ENCODE results near the gene CEP63. TPM values are rescaled to one million over a fixed set of nuclear protein-coding genes. Genes with fewer than 3 reads are reported as not detected.
A peak's percentile ranks its signal among the peaks of the same experiment; 100 is the strongest.

CEP63 gene
- total RNA-seq = 10 to 100 TPM; 23.1 to 23.8 TPM
- long read RNA-seq, donor 1, partial matches to known transcripts = 3 of 8 reads
- long read RNA-seq, donor 1, other reads (novel, unspliced or antisense) = 4 of 8 reads
- long read RNA-seq, donor 2, transcript CEP63-201 (12 exons, 2,056 nt) = major isoform, 8 of 76 reads
- long read RNA-seq, donor 2, partial matches to known transcripts = 42 of 76 reads
- long read RNA-seq, donor 2, other reads (novel, unspliced or antisense) = 25 of 76 reads

DNA sequence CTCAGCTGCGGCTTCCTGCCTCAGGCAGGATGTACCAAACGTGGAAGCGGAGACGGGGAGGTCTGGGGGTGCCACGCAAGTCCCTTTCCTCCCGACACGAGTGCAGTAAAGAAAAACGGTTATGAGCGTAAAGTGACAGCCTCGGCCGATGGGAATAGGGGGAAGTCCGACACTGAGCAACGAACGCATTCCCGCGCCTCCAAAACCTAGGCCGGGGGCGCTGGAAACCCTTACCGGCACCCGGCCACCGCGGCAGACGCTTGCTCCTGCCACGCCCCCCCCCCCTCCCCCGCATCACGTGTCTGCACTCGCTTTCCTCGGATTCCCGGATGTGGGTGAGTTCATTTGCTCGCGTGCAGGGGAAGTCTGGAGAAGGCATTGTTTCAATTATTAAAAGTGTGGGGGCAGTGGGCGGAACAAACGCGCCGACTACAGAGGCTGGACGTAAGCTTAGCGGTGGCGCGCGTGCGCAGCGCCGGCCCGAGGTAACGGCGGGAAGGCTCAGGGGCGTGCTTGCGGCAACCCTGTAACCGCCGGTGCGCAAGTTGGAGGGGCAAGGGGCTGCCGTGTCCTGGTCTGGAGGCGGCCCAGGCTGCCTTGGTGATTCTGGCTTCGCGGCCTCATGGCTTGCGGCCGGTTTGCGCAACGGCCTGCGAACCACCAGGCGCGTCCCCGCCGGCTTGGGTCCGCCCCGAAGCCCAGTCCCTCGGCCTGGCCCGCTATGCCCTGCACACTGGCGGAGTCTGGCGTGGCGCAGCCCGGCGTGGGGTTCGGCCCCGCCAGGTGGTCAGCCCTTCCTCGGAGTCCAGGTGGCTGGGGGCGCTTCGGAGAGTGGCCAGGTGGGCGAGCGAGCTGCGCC lies at the start of gene CEP63, which contains the start of gene ANAPC13:
TSS of gene CEP63 (plus strand) at position 340 of the 859 bp plus-strand sequence. CDS start 9,264 bp downstream, outside the sequence.
TSS of gene ANAPC13 (minus strand) at position 268 of the 859 bp plus-strand sequence. CDS start 3,081 bp downstream, outside the sequence.
- DNase-seq (ENCODE audit: low spot score) = peak; percentile 98
- intact Hi-C loops (cut with DNase I) = loop anchor here in 1 of 2 donors (10.0 kb wide), 2 partner anchors 271 to 911 kb away; partner anchors contain the start of gene CDV3

DNA sequence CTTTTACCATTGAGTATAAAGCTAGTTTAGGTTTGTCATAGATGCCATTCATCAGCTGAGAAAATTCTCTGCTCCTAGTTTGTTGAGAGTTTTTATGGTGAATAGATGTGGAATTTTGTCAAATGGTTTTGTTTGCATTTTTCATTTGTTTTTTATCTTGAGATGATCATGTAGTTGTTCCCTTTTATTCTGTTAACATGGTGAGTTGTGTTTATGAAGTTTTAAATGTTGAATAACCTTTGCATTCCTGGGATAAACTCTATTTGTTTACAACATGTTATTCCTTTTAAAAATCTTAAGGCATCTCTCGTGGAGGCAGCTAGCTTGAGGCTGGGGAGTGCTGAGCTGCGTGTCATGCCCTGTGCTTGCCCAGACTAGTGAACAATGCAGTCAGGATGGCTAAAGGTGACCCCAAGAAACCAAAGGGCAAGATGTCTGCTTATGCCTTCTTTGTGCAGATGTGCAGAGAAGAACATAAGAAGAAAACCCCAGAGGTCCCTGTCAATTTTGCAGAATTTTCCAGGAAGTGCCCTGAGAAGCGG lies 48.6 kb upstream of the CEP63 start:
- intact Hi-C loops (cut with DNase I) = no loop called here
- no peak for DNase-seq (ENCODE audit: low spot score)

DNA sequence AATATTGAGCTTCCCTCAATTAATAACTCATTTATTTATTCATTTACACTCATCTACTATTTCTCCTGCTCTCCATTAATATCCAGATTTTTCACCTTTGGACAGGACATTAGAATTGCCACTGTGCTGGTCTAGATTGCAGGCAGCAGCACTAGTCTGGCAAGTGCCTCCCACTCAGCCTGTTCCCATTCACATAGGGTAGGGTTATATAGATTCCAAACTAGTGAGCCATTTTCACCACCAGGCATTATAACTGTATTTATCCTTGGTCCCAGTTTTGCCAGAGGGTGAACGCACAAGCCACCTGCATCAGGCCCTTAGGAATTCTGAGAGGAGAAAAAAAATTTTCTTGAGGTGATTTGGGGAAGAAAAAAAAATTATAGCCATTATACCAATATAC lies 44.5 kb upstream of the CEP63 start:
- intact Hi-C loops (cut with DNase I) = no loop called here
- DNase-seq (ENCODE audit: low spot score) = no peak

DNA sequence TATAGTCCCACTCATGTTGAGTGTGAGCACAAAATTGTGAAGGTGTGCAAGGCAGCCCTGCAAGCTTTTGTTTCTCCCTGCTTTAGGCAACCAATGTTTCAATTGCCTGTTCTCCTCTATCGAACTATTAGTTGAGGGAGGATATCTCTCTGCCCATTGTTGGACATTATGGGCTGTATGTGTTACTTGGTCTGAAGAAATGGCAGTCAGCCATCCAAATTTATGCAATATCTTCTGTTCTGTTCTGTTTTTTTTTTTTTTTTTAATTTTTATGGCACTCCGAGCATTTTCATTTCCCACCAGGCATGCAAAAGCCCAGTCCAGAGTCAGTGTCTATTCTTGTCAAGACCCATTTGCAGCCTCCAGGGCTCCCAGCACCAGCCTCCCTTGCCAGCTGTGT lies 44.0 kb upstream of the CEP63 start:
- intact Hi-C loops (cut with DNase I) = no loop called here
- no peak for DNase-seq (ENCODE audit: low spot score)

DNA sequence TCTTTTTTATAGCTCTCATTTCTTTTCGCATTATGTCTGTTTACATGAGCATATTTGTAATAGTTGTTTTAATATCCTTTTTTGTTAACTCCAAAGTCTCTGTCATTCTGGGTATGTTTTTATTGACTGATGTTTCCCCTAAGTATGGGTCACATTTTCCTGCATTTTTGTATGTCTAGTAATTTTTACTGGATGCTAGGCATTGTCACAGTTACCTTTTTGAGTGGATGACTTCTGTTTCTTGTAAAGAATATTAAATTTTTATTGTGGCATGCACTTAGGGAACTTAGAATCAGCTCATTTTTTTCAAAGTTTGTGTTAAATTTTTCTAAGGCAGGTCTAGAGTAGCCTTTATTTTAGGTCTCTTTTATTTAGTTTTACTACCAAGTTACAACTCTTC lies 40.8 kb upstream of the CEP63 start:
- intact Hi-C loops (cut with DNase I) = no loop called here
- DNase-seq (ENCODE audit: low spot score) = no peak

DNA sequence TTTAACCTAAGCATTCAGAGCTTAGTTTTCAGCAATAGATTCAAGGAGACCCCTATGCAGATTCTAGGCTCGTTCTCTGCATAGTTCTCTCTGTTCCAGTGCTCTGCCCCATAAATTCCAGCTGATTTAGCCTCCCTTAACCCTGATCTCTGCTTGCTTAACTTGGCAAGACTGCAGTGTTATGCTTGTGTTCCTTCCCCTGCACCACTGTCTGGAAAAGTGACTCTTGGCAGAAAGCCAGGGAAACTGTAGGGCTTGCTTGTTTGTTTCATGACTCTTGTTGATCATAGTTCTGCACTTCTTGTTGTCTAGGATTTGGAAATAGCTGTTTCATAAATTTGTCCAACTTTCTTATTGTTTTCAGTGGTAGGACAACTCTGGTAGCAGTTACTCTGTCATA lies 40.2 kb upstream of the CEP63 start:
- DNase-seq (ENCODE audit: low spot score) = no peak
- intact Hi-C loops (cut with DNase I) = no loop called here

DNA sequence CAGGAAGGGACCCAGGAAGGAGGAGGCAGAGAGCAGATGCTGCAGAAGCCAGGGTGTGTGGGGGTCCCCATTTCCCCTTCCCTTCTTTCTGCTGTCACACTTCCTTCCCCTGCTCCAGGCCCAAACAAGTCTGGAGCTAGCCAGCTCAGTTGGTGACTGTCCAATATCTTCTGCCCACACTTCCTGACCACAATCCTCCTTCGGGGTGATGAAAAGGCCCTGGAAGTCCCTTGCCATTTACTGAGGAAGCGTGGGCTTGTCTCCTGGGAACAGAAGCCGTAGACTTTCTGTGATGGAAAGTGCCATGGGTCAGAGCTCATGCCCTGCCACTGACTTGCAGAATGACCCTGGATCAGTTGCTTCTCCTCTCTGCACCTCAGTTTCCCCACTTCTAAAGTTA lies 39.1 kb upstream of the CEP63 start:
- intact Hi-C loops (cut with DNase I) = no loop called here
- DNase-seq (ENCODE audit: low spot score) = no peak

DNA sequence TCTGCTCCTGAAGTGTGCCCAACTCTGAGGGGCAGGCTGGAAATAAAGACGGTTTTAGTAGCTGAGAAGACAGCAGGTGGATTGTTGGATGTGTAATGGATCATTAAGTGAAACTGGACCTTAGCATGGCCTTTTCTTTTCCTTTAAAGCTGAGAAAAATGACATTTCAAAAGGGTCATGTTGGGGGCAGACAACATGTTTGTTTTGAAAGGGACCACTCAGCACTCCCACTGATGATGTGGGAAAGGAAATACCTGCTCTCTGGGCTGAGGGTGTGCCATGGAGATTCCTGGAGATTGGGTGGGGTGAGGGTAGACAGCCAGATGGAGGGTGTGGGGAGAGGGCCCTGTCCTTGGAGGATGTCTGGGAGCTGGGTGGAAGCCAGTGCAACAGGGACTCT lies 38.5 kb upstream of the CEP63 start:
- no peak for DNase-seq (ENCODE audit: low spot score)
- intact Hi-C loops (cut with DNase I) = no loop called here

DNA sequence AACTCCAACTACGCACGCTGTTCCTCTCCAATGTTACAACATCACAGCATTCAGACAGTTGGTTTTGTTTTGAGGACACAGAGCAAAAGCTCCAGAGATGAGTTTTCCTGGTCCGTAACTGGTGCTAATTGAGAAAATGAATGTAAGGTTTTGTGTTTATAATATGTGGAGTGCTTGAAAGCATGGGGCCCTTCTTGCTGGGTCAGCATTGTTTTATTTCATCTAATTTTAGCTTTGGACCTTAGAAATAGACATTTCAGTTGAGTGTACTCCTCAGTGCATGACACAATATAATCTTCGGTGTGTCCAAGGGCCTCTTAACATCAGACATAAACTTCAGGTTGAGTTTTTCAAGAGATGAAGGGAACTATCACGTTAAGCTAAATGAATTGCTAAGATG lies 37.2 kb upstream of the CEP63 start:
- intact Hi-C loops (cut with DNase I) = no loop called here
- no peak for DNase-seq (ENCODE audit: low spot score)

DNA sequence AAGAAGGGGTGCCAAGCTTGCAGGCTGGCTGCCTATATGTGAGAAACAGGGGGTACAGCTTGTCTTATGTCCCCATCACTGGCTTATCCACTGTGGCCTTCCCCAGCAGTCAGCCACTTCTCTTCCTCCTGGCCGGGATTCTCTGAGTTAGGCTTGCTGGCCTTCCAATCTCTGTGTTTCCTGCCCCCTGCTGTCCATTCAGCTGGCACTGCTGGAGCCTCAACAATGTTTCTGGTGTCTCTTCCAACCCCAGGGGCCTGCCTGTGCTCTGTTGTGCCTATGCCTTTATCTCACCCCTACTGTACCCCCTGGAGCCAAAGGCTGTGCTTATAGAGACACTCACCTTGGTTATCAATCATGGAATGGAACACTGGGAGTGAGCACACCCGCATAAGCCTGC lies 36.6 kb upstream of the CEP63 start:
- DNase-seq (ENCODE audit: low spot score) = no peak
- intact Hi-C loops (cut with DNase I) = no loop called here

DNA sequence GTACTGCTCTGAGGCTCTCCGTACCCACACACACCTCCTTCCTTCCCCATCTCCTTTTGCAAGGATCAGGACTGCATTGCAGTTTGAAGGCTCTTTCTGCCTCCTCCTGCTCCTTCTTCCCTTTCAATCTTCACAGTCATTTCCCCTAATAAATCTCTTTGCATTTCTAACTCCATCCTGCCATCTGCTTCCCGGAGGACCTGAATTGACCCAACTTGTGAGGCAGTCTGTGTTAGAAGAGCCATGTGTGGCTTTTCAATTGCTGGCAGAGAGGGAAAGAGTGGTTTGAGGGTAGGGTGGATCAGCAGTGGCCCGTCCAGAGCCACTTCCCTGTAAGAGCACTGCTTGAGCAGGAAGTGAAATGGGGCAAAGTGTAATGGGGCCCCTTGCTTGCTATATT lies 35.9 kb upstream of the CEP63 start:
- intact Hi-C loops (cut with DNase I) = no loop called here
- no peak for DNase-seq (ENCODE audit: low spot score)

DNA sequence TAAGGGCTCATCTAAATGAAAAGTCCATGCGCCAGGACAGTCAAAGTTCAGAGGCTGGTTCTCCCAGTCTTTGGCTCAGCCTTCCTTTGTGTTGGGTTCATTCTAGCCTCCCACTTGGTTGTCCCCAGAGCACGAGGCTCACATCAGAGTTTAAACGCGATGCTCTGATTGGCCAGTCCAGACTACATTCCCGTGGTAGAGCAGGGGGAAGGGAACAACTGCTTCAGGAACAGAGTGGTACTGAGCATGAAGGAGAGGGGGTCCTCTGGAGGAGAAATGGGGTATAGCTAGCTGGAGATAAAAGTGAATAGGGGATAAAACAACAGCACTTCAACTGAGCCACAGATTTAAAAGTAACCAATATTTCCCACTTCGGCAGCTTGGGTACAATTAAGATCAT lies 32.2 kb upstream of the CEP63 start:
- intact Hi-C loops (cut with DNase I) = no loop called here
- no peak for DNase-seq (ENCODE audit: low spot score)

DNA sequence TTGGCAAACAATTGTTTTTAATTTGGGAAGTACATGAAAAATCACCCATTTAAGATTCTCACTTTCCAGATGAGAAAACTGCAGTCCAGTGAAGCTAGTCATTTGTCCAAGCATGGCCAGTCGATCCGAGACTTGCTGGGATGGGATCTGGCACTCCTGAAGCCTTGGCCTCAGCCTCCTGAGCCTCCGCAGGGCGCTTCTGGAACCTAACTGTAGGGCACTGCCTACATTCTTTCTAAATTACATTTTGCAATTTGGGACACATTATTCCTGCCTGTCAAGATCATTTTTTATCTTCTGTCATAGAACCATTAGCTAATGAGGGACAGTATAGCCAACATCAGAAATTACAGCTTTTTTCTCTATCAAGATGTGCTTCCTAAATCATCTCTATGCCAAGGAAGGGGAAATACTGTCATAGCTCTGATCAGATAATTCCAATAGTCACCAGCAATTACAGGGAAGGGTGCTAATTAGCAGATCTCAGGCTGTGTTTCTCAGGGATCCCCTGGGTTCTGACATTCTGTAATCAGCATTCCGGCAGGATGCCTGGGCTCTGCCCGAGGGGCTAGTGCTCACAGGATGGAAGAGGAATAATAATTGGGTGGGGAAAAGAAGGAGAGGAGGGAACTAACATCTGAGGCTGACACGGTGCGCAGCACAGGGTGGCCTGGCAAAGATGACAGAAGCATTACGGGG lies 28.3 kb upstream of the CEP63 start:
- intact Hi-C loops (cut with DNase I) = loop anchor here in 1 of 2 donors (1.0 kb wide), 1 partner anchor 13 kb away; no protein-coding TSS in a partner anchor
- DNase-seq (ENCODE audit: low spot score) = no peak

DNA sequence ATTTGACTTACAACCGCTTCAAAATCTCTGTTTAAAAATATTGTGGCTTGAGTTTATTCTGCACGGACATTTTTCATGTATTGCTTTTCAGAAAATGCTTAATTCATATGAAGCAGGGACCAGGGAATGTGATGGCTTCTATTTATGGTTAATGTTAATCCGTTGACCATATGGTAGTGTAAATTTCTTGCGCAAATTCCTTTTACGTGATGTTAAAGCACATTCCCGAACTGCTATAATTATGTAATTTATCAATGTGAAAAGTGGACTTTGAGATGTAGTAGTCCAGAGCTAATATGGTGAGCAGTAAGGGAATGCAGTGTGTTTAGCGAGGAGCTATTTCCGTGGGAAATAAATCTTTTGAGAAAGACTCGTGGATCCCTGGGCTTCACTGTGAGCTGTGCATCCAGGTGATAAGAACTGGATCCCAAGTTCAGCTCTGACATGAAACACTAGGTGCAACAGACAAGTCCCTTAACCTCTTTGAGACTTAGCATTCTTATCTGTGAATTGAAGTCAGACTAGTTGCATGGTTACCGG lies 27.4 kb upstream of the CEP63 start:
- intact Hi-C loops (cut with DNase I) = loop anchor here in 1 of 2 donors (1.0 kb wide), 1 partner anchor 14 kb away; no protein-coding TSS in a partner anchor
- no peak for DNase-seq (ENCODE audit: low spot score)

DNA sequence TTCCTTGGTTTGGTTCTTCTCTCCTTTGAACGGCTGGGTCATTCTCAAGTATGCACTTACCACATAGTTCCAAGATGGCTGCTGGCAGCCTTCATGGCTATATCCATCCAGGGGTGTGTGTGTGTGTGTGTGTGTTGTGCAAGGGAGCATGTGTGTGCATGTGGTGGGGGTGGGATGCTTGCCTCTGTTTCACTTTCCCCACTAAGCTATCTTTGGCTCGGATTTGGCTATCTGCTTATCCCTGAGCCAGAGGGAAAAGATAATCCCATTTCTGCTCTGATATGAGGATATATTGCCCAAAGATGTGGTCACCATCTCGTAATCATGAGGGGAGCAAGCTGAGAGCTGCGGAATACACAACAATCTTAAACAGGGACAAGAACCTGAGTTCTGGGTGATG lies 26.3 kb upstream of the CEP63 start:
- no peak for DNase-seq (ENCODE audit: low spot score)
- intact Hi-C loops (cut with DNase I) = no loop called here

DNA sequence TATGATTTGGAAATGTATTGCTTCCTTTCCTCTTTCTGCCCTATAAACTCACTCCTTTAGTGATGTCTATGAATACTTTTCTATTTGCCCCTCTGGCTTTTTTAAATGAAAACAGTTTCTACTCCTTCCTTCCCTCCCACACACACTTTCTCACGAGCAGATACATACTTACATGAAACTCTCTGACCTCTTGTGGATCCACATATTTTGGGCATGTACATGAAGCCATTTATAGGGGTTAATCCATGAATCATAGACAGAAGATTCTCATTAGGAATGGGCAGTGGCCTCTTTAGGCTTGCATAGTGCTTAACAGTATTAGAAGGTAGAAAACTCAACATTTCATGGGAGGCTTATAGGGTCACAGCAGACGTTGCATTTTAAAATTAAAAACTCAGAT lies 24.9 kb upstream of the CEP63 start:
- intact Hi-C loops (cut with DNase I) = loop anchor here in 1 of 2 donors (10.0 kb wide), 1 partner anchor 86 kb away; the partner anchor contains the start of gene AMOTL2
- DNase-seq (ENCODE audit: low spot score) = no peak

DNA sequence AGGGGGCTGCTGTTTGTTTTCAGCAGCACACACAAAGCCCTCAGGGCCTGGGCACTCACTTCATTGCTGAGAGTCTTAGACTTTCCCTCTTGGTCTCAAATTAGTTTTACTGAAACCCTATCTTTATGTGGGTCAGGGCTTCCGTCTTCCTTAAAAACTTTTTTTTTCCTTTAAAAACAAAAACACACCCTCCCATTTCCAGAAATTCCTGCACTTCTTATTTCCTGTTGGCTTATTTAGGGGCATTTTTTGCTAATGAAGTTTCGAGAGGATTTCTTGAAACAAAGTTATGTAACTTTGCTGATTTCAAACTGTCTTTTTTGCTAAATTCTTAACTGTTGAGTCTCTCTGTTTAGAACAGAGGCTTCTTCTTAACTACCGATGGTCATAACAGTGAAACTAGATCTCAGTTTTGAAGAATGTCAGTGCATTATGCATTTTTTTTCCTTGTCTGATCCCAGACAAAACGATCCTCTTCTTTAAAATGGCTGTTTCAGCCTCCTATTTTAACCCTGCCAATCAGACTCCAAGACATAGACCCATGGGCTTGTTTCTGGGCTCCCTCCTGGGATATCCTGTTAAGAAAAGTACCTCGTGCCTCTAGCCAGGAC lies 23.4 kb upstream of the CEP63 start:
- DNase-seq (ENCODE audit: low spot score) = no peak
- intact Hi-C loops (cut with DNase I) = loop anchor here in 1 of 2 donors (10.0 kb wide), 1 partner anchor 88 kb away; the partner anchor contains the start of gene AMOTL2

DNA sequence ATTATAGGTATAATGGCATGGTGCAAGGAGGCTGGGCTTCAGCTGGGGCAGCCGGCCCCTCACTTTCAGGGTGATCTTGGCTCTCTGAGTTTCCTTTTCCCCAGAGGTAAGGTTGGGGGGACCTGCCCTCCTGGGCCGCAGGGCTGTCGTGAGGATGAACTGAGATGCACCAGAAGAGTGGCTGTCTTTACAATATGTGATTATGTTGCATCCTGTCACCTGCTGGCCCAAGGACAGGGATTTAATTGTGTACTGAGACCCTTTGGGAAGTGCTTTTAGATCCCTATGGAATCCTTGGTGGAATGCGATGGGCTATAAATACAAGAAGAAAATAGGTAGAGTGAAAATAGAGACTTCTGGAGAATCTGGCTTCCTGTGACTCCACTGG lies 22.2 kb upstream of the CEP63 start:
- DNase-seq (ENCODE audit: low spot score) = no peak
- intact Hi-C loops (cut with DNase I) = loop anchor here in 1 of 2 donors (10.0 kb wide), 1 partner anchor 89 kb away; the partner anchor contains the start of gene AMOTL2
